ENCODE measurements around the gene PLXNA4.

PLXNA4 gene

DNA sequence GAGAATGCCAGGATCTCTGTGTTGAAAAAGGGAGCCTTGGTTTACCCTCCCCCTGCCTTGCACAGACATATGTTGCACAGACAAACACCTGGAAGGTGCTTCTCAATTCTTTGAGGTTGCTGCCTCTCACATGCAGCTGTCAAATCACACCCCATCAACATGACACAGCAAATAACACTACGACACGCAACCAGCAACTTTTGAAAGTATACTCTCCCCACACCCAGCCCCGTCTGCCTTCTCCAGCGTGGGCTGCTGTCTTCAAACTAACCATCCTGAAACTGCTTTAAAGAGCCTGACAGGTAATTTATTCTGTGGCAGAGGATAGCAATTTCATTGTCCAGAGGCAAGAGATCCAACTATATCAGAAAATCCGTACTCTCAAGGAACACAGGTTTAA, 136.1 kb downstream of the PLXNA4 start:
- Histone ChIP-seq H3K9me3 (ENCODE audit: control insufficient read depth, insufficient read depth, low read length) (no peaks in the 10 kb centered on the region), H3K36me3 (ENCODE audit: control insufficient read depth, insufficient read depth, low read length) (no peaks in the 10 kb centered on the region), H3K9ac (ENCODE audit: low read depth, low read length) (no peak overlapping the region), H3K4me1 (ENCODE audit: control insufficient read depth, insufficient read depth, low read length) (no peaks in the 10 kb centered on the region), H3K27me3 (ENCODE audit: control insufficient read depth, insufficient read depth, low read length) (no peaks in the 10 kb centered on the region), H3K4me3 (ENCODE audit: low read depth, low read length) (no peak overlapping the region)

DNA sequence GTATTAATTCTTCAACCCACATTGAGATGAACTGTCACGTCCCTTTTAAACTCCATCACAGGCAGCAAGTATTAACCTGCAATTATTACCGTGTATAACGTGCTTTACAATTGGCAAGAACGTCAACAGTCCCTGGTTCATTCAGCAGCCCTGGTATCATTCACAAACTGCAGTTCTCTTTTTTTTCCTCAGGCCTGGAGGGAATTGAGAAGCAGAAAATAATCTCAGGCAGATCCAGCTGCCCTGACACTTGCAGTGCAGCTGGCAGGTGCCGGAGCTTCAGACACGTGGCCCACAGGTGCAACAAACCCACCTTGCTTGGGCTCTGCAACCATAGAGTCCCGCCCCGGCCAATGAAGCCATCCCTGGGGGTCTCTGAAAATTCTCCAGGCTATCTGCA, 137.3 kb downstream of the PLXNA4 start:
- no peaks in the 10 kb centered on the region for H3K27me3 ChIP-seq (ENCODE audit: control insufficient read depth, insufficient read depth, low read length)
- H3K9me3 ChIP-seq (ENCODE audit: control insufficient read depth, insufficient read depth, low read length): no peaks in the 10 kb centered on the region
- no peak overlapping the region for H3K9ac ChIP-seq (ENCODE audit: low read depth, low read length)
- no peak overlapping the region for H3K4me3 ChIP-seq (ENCODE audit: low read depth, low read length)
- no peaks in the 10 kb centered on the region for H3K36me3 ChIP-seq (ENCODE audit: control insufficient read depth, insufficient read depth, low read length)
- H3K4me1 ChIP-seq (ENCODE audit: control insufficient read depth, insufficient read depth, low read length): no peaks in the 10 kb centered on the region

DNA sequence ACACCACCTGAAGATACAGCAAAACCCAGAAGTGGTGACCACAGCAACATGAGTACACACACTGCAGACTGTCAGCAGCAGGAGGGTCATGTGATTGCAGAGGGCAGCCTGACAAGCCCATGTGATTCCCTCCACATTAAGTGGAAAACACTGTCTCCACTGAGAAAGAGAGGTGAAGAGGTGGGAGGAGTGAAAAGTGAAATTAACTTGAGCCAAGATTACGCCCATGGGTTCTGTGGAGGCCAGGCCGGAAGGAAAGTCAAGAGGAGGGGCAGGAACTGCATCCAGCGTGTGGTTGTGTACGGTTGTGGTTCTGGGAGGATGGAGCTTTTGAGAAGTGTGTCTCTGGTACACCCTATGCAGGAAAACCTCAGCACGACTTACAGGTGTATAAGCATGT, 138.5 kb downstream of the PLXNA4 start:
- no peaks in the 10 kb centered on the region for H3K9me3 ChIP-seq (ENCODE audit: control insufficient read depth, insufficient read depth, low read length)
- no peak overlapping the region for H3K4me3 ChIP-seq (ENCODE audit: low read depth, low read length)
- no peaks in the 10 kb centered on the region for H3K27me3 ChIP-seq (ENCODE audit: control insufficient read depth, insufficient read depth, low read length)
- H3K36me3 ChIP-seq (ENCODE audit: control insufficient read depth, insufficient read depth, low read length): no peaks in the 10 kb centered on the region
- no peak overlapping the region for H3K9ac ChIP-seq (ENCODE audit: low read depth, low read length)
- no peaks in the 10 kb centered on the region for H3K4me1 ChIP-seq (ENCODE audit: control insufficient read depth, insufficient read depth, low read length)

DNA sequence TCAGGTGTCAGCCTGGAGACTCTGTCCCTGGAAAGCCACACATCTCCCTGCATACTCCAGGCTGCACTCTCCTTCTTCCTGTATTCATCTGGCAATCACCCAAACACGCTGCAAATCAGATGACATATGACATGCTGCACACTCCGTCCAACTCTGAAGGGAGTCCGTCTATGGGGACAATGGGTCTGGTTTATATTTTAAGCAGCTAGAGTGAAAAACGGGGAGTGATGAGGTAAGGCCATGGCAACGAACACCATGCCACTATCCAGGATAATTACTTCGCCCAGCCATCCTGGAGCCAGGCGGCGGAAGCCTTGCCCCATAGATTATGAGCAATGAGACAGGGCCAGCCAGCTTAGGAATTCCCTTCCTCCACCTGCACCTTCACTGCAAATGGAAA, 140.1 kb downstream of the PLXNA4 start:
- no peak overlapping the region for H3K9ac ChIP-seq (ENCODE audit: low read depth, low read length)
- no peak overlapping the region for H3K4me3 ChIP-seq (ENCODE audit: low read depth, low read length)
- H3K27me3 ChIP-seq (ENCODE audit: control insufficient read depth, insufficient read depth, low read length): no peaks in the 10 kb centered on the region

DNA sequence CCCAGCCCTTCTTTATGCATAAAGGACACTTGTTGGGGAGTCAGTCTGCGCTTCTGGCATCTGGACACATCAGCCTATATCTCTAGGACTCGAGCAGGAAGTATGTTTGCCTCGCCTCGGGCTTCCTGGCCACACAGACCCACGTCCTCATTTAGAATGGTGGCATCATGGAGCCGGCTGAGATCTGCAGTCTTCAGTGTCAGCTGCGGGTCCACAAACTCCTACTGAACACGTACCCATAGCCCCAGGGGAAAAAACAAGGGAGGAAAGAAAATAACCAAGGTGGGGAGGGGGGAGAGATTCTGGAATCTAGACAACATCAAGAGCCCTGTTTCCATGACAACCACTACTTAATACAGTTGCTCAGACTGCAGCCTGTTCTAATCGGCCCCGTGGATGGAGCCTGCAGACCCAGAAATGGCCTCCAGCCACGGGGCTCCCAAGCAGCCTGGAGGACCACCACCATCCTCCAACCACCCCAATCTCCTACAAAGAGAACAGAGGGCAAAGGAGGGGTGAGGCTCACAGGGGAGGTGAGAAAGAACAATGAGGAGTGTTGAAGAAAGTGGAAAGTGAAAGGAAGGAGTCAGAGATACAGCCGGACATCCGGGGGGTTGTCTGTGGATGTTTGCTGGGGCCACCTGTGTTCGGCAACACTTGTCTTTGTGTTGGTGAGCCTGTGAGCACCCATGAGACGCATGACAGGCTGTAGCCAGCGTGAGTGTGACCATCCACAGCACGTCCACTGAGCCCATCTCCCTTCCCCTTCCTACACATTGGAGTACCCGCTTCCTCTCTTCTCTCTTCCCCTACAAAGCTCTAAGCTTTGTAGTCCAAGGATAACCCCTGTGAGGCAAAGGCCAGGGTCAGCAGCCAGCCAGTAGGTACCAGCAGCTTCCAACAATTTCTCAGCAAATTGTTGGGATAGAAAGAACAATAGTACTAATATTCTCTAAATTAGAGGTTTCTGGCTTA, 141.0 kb downstream of the PLXNA4 start:
- H3K36me3 ChIP-seq (ENCODE audit: control insufficient read depth, insufficient read depth, low read length): no peaks in the 10 kb centered on the region
- no peaks in the 10 kb centered on the region for H3K9me3 ChIP-seq (ENCODE audit: control insufficient read depth, insufficient read depth, low read length)
- no peak overlapping the region for H3K9ac ChIP-seq (ENCODE audit: low read depth, low read length)
- no peaks in the 10 kb centered on the region for H3K4me1 ChIP-seq (ENCODE audit: control insufficient read depth, insufficient read depth, low read length)
- H3K27me3 ChIP-seq (ENCODE audit: control insufficient read depth, insufficient read depth, low read length): no peaks in the 10 kb centered on the region
- no peak overlapping the region for H3K4me3 ChIP-seq (ENCODE audit: low read depth, low read length)

More for the DNA sequence above, 140.1 kb downstream of the PLXNA4 start:
- no peaks in the 10 kb centered on the region for H3K9me3 ChIP-seq (ENCODE audit: control insufficient read depth, insufficient read depth, low read length)
- no peaks in the 10 kb centered on the region for H3K36me3 ChIP-seq (ENCODE audit: control insufficient read depth, insufficient read depth, low read length)
- H3K4me1 ChIP-seq (ENCODE audit: control insufficient read depth, insufficient read depth, low read length): no peaks in the 10 kb centered on the region

DNA sequence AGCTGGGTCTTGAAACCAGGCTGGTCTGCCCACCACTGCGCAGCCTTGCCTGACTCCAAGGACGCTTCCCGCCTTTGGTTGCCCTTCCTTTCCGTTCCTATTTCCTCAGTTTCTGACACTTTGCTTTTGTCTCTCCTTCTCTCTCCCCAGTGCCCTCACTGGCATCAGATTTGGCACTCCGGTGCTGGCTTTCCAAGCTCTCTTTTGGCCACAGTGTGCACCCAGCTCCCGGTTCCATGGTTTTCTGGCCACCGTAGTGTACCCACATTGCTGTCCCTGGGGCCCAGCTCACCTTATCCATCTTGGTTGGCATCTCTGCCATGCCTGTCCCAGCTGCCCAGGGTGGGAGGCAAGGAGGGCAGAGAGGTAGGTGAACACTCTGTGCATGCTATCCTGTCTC, 142.2 kb downstream of the PLXNA4 start:
- H3K4me3 ChIP-seq (ENCODE audit: low read depth, low read length): no peak overlapping the region
- no peaks in the 10 kb centered on the region for H3K9me3 ChIP-seq (ENCODE audit: control insufficient read depth, insufficient read depth, low read length)
- no peaks in the 10 kb centered on the region for H3K27me3 ChIP-seq (ENCODE audit: control insufficient read depth, insufficient read depth, low read length)
- no peak overlapping the region for H3K9ac ChIP-seq (ENCODE audit: low read depth, low read length)
- no peaks in the 10 kb centered on the region for H3K36me3 ChIP-seq (ENCODE audit: control insufficient read depth, insufficient read depth, low read length)
- H3K4me1 ChIP-seq (ENCODE audit: control insufficient read depth, insufficient read depth, low read length): no peaks in the 10 kb centered on the region

DNA sequence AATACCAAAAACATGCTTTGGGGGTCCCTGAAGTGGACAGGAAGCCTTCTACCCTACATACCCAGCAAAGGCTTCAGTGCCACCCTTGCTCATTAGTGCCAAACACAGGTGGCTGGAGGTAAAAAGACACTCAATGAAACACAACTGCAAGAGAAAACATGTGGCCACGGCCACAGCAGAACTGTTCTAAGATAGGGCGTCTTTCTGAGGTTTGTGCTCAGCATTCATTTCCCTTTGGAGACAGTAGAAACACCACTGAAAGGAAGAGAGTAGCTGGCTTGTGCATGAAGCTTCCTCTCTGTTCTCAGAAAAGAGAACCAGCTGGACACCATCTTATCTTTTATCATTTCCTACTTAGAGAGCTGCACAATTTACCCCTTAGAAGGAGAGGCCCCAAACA, 143.0 kb downstream of the PLXNA4 start:
- no peaks in the 10 kb centered on the region for H3K27me3 ChIP-seq (ENCODE audit: control insufficient read depth, insufficient read depth, low read length)
- H3K9ac ChIP-seq (ENCODE audit: low read depth, low read length): no peak overlapping the region
- H3K4me1 ChIP-seq (ENCODE audit: control insufficient read depth, insufficient read depth, low read length): no peaks in the 10 kb centered on the region

DNA sequence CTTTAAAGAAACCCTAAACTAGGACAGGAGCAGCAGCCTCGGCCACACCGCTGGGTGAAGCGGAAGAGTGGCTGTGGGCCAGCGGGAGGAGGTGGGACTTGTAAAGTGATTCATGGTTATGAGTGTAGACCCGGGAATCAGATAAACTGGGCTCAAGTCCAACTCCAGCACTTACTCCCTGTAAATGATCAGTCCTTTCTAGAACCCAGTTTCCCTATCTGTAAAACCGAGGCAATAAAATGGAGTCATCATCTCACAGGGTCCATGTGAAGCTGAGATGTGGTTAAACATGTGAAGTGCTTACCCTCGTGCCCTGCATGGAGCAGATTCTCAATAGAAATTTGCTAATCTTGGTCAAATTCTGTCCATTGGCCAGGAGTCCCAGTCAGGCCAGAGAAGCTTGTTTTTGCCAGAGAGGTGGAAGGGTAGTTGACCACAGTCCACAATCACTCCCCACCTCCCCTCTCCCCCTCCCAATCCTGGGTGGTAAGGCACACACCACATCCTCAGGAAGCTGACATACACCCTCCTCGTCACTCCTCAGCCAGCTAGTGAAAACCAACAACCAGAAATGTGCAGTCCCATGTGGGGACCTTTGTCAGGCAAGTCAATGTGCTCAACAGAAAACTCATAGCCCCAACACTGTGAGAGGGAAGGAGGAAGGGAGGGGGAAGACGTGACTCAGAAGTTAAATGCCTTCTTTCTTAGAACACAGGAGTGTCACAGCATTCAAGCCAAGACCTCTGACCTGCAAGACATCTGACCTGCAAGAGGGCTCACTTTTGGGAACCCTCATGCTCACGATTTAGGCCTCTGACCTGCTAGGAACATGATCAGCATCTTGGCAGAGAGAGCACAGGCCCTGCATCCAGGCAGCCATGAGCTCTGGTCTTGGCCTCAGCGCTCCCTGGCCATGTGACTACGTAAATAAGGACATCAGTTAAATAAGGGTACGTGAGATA, 145.1 kb downstream of the PLXNA4 start:
- Histone ChIP-seq H3K4me1 (ENCODE audit: control insufficient read depth, insufficient read depth, low read length) (no peaks in the 10 kb centered on the region), H3K9ac (ENCODE audit: low read depth, low read length) (no peak overlapping the region), H3K4me3 (ENCODE audit: low read depth, low read length) (no peak overlapping the region), H3K27me3 (ENCODE audit: control insufficient read depth, insufficient read depth, low read length) (no peaks in the 10 kb centered on the region), H3K36me3 (ENCODE audit: control insufficient read depth, insufficient read depth, low read length) (no peaks in the 10 kb centered on the region), H3K9me3 (ENCODE audit: control insufficient read depth, insufficient read depth, low read length) (no peaks in the 10 kb centered on the region)

More for the DNA sequence above, 143.0 kb downstream of the PLXNA4 start:
- no peaks in the 10 kb centered on the region for H3K36me3 ChIP-seq (ENCODE audit: control insufficient read depth, insufficient read depth, low read length)
- H3K9me3 ChIP-seq (ENCODE audit: control insufficient read depth, insufficient read depth, low read length): no peaks in the 10 kb centered on the region
- no peak overlapping the region for H3K4me3 ChIP-seq (ENCODE audit: low read depth, low read length)

DNA sequence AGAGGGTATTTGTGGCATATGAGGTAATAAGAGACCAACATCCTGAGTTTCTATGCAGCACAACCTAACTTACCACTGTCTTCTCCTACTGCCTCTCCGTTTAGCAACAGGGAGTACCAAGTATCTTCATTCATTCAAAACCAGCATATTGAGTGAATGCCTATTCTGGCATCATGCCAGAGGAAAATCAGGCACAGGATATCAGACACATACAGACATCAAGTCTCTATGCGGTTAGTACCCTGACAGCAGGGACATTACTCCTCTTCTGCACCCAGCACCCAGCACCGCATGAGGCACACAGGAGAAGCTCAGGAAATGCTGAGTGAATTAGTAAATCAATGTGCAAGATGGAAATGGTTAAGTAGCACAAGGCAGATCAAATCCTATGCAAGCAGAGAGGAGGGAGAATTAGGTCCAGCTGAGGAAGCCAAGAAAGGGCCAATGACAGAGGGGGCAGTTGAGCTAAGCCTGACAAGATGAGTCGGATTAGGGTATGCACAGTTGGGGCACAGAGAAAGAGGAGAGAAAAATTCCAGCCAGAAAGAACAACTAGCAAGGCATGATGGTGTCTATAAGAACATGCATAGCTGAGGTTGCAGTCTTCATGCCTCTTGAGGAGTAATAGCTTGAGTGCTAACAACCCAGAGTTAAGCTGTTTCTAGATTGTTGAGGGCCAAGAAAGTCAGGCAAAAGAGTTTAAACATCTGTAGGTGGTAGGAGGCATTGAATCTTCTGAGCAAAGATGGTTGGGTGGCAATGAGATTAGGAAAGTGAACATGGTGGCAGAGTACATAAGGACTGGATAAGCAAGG, 146.0 kb downstream of the PLXNA4 start:
- Histone ChIP-seq H3K4me1 (ENCODE audit: control insufficient read depth, insufficient read depth, low read length) (peaks cover under 1% of the 10 kb centered on the region), H3K4me3 (ENCODE audit: low read depth, low read length) (no peak overlapping the region), H3K27me3 (ENCODE audit: control insufficient read depth, insufficient read depth, low read length) (no peaks in the 10 kb centered on the region), H3K36me3 (ENCODE audit: control insufficient read depth, insufficient read depth, low read length) (no peaks in the 10 kb centered on the region), H3K9me3 (ENCODE audit: control insufficient read depth, insufficient read depth, low read length) (no peaks in the 10 kb centered on the region), H3K9ac (ENCODE audit: low read depth, low read length) (no peak overlapping the region)

DNA sequence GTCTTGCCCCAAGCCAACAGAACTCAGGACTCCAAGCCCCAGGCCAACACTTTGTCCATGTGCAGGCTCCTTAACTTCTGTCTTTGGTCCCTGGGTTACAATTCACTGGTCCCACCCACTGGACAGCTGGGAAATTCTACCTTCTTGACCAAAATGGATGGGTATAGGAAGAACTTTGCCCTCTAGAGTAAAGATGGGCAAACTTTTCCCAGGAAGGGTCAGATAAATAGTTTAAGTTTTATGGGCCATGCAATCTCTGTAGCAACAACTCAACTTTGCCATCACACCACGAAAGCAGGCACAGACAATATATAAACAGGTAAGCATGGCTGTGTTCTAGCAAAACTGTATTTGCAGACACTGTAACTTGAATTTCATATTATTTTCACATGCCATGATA, 147.1 kb downstream of the PLXNA4 start:
- Histone ChIP-seq H3K4me3 (ENCODE audit: low read depth, low read length) (no peak overlapping the region), H3K9me3 (ENCODE audit: control insufficient read depth, insufficient read depth, low read length) (no peaks in the 10 kb centered on the region), H3K36me3 (ENCODE audit: control insufficient read depth, insufficient read depth, low read length) (no peaks in the 10 kb centered on the region), H3K9ac (ENCODE audit: low read depth, low read length) (no peak overlapping the region), H3K27me3 (ENCODE audit: control insufficient read depth, insufficient read depth, low read length) (no peaks in the 10 kb centered on the region), H3K4me1 (ENCODE audit: control insufficient read depth, insufficient read depth, low read length) (peaks cover 3% of the 10 kb centered on the region)

DNA sequence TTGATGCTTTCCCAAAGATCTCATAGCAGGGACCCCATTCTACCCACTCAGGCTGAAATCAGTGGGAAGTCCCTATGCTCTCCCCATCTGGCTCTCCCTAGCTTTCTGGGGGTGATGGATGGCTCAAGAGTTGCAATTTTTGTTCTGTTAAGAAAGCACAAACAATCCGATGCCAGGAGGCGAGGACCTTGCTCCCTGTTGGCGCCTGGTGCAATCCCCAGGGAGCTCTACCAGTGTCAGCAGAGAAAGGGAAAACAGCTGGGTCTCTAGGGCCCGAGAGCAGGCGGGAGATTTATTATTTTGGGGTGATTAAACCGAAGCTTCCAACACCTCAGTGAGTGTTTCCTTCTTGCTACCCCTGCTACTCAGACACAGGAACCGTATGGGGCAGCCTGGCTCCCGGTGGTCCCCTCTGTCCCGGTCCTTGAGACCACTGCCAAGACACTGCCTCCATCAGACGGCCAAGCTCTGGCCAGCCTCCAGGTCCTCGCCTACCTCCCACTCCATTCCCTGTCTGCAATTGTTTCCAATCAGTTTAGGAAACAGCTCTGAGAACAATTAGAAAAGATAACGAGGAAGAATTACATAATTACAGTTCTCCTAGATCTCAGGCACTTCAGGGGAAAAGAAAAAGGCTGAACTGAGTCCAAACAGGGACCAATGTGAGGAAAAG, 147.9 kb downstream of the PLXNA4 start:
- Histone ChIP-seq H3K36me3 (ENCODE audit: control insufficient read depth, insufficient read depth, low read length) (no peaks in the 10 kb centered on the region), H3K9ac (ENCODE audit: low read depth, low read length) (no peak overlapping the region), H3K4me3 (ENCODE audit: low read depth, low read length) (no peak overlapping the region), H3K9me3 (ENCODE audit: control insufficient read depth, insufficient read depth, low read length) (no peaks in the 10 kb centered on the region), H3K27me3 (ENCODE audit: control insufficient read depth, insufficient read depth, low read length) (no peaks in the 10 kb centered on the region), H3K4me1 (ENCODE audit: control insufficient read depth, insufficient read depth, low read length) (peaks cover 3% of the 10 kb centered on the region)
